SU-DHL-6 (cell line): ENCODE results near the gene CAMKK2.

Experiments
- H2AFZ ChIP-seq: fragments of 200-600 bp; sonication (generic); 2 replicates; pipeline ENCODE4 v1.6.1; 2014; ENCODE audit warnings: low read depth, mild to moderate bottlenecking, moderate library complexity, mixed read lengths, antibody characterized with exemption, low read length; ENCODE audit not compliant: severe bottlenecking
- H3F3A ChIP-seq: fragments of 200-600 bp; shearing (Covaris generic); 2 replicates; pipeline ENCODE4 v1.6.0; 2016; ENCODE audit warnings: antibody characterized with exemption, mild to moderate bottlenecking; ENCODE audit not compliant: insufficient read depth
- H3K27ac ChIP-seq: fragments of 200-600 bp; sonication (generic); 2 replicates; pipeline ENCODE4 v1.5.1; 2016; ENCODE audit warnings: low read depth, mild to moderate bottlenecking, low read length, moderate library complexity, mixed read lengths
- H3K27me3 ChIP-seq: fragments of 200-600 bp; sonication (generic), shearing (Covaris generic); 2 replicates; pipeline ENCODE4 v1.6.0; 2014; ENCODE audit warnings: mild to moderate bottlenecking, low read length
- H3K36me3 ChIP-seq: fragments of 200-600 bp; sonication (generic); 2 replicates; pipeline ENCODE4 v1.6.1; 2014; ENCODE audit warnings: mild to moderate bottlenecking, low read length, mixed read lengths
- H3K4me2 ChIP-seq: fragments of 300-600, 200-600 bp; shearing (Covaris generic), sonication (generic); 2 replicates; pipeline ENCODE4 v1.6.0; 2014; ENCODE audit warnings: low read length, low read depth, mild to moderate bottlenecking; ENCODE audit not compliant: poor library complexity, severe bottlenecking
- H3K4me3 ChIP-seq: fragments of 200-600 bp; sonication (generic); 2 replicates; pipeline ENCODE4 v1.5.1; 2014; ENCODE audit warnings: antibody characterized with exemption, low read length, mild to moderate bottlenecking, mixed read lengths; ENCODE audit not compliant: insufficient read depth, poor library complexity, severe bottlenecking
- H3K79me2 ChIP-seq: fragments of 200-600 bp; sonication (generic); 2 replicates; pipeline ENCODE4 v1.6.1; 2014; ENCODE audit warnings: mild to moderate bottlenecking, low read length, moderate library complexity; ENCODE audit not compliant: insufficient read depth
- H3K9ac ChIP-seq: fragments of 200-600 bp; sonication (generic); 2 replicates; pipeline ENCODE4 v1.7.0; 2014; ENCODE audit warnings: mild to moderate bottlenecking, low read length
- H3K9me2 ChIP-seq: fragments of 200-600 bp; sonication (generic); replicated peaks from 2 replicates; pipeline ENCODE4 v1.6.1; 2014; ENCODE audit warnings: low read length; ENCODE audit not compliant: insufficient read depth
- H3K9me3 ChIP-seq: fragments of 200-600 bp; sonication (generic); 2 replicates; pipeline ENCODE4 v1.6.1; 2014; ENCODE audit warnings: low read length, mixed read lengths; ENCODE audit not compliant: insufficient read depth
- H4K20me1 ChIP-seq: fragments of 200-600 bp; sonication (generic); 2 replicates; pipeline ENCODE4 v1.6.1; 2014; ENCODE audit warnings: low read depth, mild to moderate bottlenecking, antibody characterized with exemption, low read length, moderate library complexity, mixed read lengths
- EZH2phosphoT487 ChIP-seq: fragments of 200-600 bp; sonication (generic), shearing (Covaris generic); conservative IDR thresholded peaks from 2 replicates; pipeline ENCODE4 v1.6.1; 2018; ENCODE audit warnings: mild to moderate bottlenecking, antibody characterized with exemption, low read length, moderate library complexity, mixed read lengths
- TF ChIP-seq, protein P1 (sequence below): fragments of 200-600 bp; sonication (generic); IDR thresholded peaks from one replicate; pipeline ENCODE4 v1.5.1; 2017; ENCODE audit warnings: antibody characterized with exemption, mild to moderate bottlenecking, low read length, moderate library complexity; ENCODE audit not compliant: insufficient read depth, poor library complexity, severe bottlenecking

The CAMKK2 gene

GRCh38 chr12:121294151-121294889, 2.2 kb downstream of the CAMKK2 start:
- Histone ChIP-seq H3K9me3 (no peaks in the 10 kb centered on the region), H3K4me2 (peak overlapping the region; percentile 69), H3K4me3 (no peak overlapping the region), H3K27me3 (no peaks in the 10 kb centered on the region), H3K9me2 (no peaks in the 10 kb centered on the region), H2AFZ (no peak overlapping the region), H3K27ac (no peak overlapping the region), H4K20me1 (no peaks in the 10 kb centered on the region), H3K36me3 (no peaks in the 10 kb centered on the region), H3K9ac (no peak overlapping the region), H3F3A (no peaks in the 10 kb centered on the region), H3K79me2 (peaks cover 40% of the 10 kb centered on the region)
- TF ChIP-seq, protein P1, sequence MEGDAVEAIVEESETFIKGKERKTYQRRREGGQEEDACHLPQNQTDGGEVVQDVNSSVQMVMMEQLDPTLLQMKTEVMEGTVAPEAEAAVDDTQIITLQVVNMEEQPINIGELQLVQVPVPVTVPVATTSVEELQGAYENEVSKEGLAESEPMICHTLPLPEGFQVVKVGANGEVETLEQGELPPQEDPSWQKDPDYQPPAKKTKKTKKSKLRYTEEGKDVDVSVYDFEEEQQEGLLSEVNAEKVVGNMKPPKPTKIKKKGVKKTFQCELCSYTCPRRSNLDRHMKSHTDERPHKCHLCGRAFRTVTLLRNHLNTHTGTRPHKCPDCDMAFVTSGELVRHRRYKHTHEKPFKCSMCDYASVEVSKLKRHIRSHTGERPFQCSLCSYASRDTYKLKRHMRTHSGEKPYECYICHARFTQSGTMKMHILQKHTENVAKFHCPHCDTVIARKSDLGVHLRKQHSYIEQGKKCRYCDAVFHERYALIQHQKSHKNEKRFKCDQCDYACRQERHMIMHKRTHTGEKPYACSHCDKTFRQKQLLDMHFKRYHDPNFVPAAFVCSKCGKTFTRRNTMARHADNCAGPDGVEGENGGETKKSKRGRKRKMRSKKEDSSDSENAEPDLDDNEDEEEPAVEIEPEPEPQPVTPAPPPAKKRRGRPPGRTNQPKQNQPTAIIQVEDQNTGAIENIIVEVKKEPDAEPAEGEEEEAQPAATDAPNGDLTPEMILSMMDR: no peak
- TF ChIP-seq EZH2phosphoT487: no peak

DNA sequence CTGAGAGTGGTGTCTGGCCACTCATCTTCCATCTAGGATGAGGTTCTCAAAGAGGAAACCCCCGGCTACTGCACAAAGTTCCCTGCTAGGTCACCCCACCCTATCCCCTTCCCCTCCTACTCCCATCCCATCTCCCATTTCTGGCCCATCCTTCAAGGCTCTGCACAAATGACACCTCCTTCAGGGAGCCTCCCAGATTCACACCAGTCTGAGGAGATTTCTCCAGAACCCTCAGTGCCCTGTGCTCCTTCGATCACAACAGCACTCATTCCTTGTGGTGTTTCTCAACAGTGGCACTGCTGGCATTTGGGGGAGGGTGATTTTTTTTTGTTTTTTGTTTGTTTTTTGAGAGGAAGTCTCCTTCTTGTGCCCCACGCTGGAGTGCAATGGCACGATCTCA, 2.9 kb downstream of the CAMKK2 start:
- H2AFZ ChIP-seq: no peak overlapping the region
- no peaks in the 10 kb centered on the region for H3K36me3 ChIP-seq
- no peaks in the 10 kb centered on the region for H3F3A ChIP-seq
- H3K9ac ChIP-seq: no peak overlapping the region
- H3K9me3 ChIP-seq: no peaks in the 10 kb centered on the region
- no peaks in the 10 kb centered on the region for H3K27me3 ChIP-seq
- H3K4me2 ChIP-seq: no peak overlapping the region
- no peak overlapping the region for H3K4me3 ChIP-seq
- no peaks in the 10 kb centered on the region for H3K9me2 ChIP-seq
- H4K20me1 ChIP-seq: no peaks in the 10 kb centered on the region
- H3K27ac ChIP-seq: no peak overlapping the region
- peaks cover 40% of the 10 kb centered on the region for H3K79me2 ChIP-seq
- TF ChIP-seq, protein P1: no peak
- TF ChIP-seq EZH2phosphoT487: no peak

- Histone ChIP-seq H3K9me2 (no peaks in the 10 kb centered on the region), H3K79me2 (peaks cover 36% of the 10 kb centered on the region), H3F3A (no peaks in the 10 kb centered on the region)
Measured at GRCh38 chr12:121290410-121290809, 6.1 kb downstream of the CAMKK2 start.

More at GRCh38 chr12:121290410-121290809, 6.1 kb downstream of the CAMKK2 start:
- H3K9ac ChIP-seq: no peak overlapping the region
- H3K9me3 ChIP-seq: no peaks in the 10 kb centered on the region
- no peak overlapping the region for H3K4me2 ChIP-seq
- TF ChIP-seq, protein P1: no peak
- TF ChIP-seq EZH2phosphoT487: no peak
- H4K20me1 ChIP-seq: no peaks in the 10 kb centered on the region
- H3K27me3 ChIP-seq: no peaks in the 10 kb centered on the region
- no peak overlapping the region for H3K27ac ChIP-seq
- no peaks in the 10 kb centered on the region for H3K36me3 ChIP-seq
- H3K4me3 ChIP-seq: no peak overlapping the region
- H2AFZ ChIP-seq: no peak overlapping the region
